SHP77 (cell line): ENCODE measurements around the gene CDH2.

Experiments
- DNase-seq, 2 experiments: peaks; one replicate each; lab custom pipeline; 2025; lab: John Stamatoyannopoulos, UW

CDH2 gene

DNA sequence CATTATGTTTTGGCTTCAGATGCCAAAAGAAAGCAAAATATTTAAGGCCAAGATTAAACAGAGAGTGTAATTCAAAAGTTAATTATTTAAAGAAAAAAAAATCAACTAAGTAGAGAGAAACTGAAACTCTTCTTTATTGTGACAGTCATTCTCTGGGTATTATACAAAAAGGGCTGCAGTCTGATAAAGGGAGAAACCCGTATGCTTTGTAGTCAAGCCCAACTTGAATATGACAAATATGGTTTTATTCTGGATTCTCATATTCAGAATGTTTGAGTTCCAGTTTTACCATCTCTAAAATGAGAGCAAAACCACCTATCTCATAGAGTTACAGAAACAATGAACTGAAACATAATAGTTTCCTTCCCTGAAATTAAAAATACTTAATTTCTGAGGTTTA, 8.2 kb downstream of the CDH2 start:
- DNase-seq, result no peak

DNA sequence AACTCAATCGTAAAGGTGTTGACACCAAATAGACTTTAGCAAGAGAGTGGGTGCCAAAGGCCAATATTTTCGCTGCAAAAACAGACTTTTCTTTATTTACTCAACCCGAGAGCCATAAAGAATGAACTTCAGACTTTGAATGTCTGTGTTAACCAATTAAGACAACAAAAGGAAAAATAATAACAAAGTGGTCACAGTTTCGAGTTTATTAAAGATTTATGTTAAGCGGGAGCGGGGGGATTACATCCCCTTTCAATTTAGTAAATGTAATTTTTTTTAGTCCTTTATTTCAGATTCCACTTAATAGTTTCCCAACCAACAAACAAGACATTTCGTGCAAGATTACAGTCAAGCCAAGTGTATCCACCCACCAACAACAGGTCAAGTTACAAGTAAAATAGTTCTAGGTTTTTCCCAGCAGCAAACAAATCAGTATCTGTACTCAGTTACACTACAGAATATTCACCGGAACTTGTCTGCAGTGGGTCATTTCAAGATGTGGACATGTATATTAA, 9.0 kb downstream of the CDH2 start:
- no peak for DNase-seq

DNA sequence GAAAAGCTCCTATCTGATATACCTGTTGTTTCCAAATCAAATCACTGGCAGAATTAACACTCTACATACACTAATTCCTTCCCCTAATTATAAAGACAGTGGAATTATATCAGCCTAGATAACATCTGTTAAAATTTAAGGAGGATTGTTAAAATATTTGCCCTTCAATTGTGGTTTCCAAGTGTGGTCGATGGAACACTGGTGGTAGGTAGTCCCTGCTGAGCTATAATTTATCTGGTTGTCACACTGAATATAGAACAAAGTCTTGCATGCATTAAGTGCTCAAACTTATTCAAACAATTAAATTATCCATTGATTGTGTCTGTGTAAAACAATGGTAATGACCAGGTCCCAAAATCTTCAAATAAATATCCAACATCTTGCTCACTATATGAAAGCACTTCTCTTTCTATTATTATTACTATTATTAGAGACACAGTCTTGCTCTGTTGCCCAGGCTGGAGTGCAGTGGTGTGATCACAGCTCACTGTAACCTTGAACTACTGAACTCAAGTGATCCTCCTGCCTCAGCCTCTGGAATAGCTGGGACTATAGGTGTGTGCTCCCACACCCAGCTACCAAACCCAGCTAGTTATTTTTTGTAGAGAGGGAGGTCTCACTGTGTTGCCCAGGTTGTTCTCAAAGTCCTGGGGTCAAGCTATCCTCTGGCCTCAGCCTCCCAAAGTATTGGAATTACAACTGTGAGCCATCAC, 12.0 kb downstream of the CDH2 start:
- no peak for DNase-seq

DNA sequence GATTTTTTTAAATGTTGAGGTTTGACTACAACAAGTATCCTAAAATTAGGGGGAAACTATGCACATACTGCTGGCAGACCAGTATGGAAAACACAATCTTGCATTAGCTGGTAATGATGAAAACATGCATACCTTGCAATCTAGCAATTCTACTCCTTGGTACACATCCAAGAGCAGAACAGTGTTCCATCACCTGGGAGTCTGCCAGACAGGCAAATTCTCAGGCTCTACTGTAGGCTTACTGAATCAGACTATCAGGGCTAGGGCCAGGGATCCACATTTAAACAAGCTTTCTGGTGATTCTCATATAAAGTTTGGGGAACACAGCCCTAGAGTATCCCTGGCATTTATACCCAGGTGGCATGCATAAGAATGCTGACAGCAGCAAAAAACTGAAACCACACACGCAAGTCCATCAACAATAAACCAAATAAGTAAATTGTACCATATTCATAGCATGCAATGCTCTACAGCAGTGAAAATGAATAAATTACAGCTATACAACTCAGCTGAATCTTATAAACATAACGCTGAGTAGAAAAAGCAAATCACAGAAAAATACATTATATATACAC, 13.6 kb downstream of the CDH2 start:
- DNase-seq, result no peak

DNA sequence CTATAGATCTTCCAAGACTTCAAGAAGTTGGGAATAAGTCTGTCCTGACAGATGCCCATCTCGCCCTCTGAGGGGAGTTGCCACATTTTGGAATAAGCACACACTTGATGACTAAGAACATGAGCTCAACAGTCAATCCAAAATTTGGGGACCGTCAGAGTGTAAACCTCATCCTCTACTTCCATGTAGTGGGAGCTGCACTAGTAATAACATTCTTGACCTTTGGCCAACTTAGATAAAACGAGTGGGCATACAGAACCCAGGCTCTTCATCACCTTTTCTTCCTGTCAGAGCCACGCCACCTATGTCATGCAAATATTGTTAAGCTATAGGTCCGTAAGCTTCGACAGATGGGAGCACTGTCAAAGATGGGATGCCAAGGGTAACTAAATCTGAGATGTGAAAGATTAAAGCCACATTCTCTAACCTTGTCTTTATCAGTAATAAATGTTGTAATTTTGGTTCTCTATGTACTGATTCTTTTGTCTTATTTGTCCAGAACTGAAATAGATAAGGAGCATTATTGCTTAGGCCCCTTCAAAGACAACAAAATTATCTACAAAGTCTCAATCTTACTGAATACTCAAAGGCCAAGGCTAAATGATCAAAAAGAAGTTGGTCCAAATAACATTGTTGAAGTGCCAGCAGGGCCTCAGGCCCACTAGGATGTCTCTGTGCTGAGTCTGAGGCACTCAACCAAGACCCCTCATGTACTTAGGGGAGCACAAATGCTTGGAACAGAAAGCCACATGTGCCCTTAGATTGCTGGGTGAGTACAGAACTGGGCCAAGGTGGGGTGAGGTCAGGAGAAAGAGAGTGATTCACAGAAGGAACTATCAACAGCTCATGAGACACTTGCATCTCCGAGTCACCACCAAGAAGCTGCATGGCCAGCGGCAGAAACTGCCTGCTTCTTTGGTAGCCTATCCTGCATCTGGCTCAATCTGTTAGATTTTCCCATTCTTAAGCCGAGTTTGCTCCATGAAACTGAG, 15.0 kb downstream of the CDH2 start:
- DNase-seq, result no peak

DNA sequence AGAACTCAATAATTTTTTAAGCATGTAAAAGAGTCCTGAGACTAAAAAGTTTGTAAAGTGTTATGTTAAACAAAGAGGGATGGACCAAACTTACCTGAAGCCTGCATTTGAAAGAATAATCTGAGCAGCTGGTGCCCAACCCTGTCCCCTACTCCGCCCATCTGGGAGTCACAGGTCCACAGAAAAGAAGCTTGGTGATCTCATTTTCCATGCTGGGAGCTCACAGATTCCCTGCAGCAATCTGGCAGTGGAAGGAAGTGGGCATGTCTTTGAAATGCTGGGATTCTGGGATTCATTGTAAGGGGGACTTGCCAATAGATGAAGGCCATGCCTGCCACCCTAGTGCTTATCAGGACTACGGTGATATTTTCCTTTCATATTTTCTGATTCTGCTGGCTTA, 17.9 kb downstream of the CDH2 start:
- no peak for DNase-seq

DNA sequence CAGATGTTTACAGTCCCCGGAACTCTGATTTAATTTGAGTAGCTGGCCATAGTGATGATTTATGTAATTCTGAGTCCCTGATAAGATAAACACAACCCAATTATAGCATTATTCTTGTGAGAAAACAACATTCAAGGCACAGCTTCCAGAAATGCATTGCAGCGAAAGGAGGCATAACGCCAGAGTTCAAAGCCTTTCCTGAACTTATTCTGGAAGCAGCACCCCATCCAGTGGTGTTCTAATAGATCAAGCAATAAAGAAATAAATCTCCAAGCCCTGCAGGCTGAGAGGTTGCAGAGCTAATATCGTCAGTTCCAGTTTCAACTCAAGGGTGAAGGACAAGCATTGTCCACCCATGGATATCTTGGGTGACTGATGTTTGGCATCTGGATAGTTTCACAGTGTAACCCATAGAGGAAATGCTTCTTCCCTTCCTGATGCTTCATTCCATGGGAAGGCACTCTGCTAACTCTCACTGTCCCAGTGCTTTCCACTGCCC, 18.8 kb downstream of the CDH2 start:
- DNase-seq, result no peak

DNA sequence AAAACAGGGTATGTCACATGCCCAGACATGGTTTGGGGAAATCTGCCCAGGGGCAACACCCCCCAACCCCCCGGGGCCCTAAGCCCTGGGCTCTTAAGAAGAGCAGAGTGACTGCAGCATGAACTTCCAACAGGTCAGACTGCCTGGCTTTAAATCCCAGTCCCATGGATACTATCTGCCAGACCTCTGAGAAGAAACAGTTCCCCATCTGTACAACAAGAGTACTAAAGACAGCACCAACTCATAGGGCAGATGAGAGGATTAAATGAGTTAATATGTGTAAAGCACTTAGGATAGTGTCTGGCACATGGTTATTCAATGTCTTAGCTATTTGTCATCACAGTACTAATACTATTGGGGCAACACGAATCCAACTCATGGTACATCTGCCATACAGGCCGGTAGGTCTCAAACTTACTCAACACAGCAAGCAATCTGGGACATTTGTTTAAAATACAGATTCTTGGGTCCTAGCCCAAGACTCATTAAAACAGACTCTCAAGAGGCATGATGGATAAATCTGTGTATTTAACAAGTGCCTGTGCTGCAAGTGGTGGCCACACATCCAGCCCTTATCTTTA, 23.4 kb downstream of the CDH2 start:
- DNase-seq, result no peak

DNA sequence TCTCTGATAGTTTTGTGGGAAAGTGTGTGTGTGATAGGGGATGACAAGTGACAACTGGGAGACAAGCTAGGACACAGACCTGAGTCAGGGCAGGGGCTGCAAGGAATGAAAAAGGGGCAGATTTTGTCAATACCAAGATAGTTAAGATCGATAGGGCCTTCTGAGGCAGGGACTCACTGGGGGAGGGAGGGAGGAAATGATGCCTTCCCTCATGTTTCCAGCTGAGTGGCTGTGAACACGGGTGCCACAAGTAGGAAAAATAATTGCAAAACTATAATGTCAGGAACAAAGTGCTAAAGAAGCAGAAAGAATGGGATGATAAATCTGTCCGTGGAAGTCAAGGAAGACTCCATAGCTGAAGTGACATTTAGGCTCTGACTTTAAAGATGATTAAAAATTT, 24.2 kb downstream of the CDH2 start:
- no peak for DNase-seq

DNA sequence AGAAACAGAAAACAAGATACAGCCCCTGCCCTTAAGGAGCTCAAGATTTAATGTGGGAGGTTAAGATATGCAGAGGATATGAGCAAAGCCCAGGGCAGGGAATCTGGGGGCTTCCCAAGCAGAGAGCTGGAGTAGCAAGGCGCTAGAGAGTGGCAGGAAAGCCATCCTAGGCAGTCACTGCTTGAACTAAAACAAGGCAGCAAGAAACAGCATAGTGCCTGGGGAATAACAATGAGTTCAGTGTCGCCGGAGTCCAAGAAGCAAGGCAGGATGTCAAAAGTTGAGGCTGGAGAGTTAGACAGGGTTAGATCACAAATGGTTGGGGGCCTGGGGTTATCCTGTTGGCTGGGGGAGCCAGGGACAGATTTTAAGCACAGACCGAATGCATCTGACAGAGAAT, 24.6 kb downstream of the CDH2 start:
- DNase-seq, result no peak

DNA sequence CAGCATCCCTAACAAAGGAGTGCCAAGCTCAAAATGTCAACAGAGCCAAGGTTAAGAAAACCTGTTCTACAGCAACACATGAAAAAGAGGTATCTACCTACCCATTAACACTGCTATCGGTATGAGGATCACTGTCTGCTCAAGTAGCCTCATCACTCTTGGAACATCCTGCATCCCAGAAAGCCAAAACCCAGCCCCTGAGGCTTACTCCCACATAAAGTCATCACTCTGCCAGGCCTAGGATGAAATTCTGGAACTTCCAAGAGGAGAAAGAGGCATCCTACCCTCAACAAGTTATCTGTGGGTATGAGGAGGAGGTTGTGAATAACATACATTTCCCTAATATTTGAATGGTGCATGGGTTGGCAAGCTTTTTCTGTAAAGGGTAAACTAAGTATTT, 25.5 kb downstream of the CDH2 start:
- no peak for DNase-seq

DNA sequence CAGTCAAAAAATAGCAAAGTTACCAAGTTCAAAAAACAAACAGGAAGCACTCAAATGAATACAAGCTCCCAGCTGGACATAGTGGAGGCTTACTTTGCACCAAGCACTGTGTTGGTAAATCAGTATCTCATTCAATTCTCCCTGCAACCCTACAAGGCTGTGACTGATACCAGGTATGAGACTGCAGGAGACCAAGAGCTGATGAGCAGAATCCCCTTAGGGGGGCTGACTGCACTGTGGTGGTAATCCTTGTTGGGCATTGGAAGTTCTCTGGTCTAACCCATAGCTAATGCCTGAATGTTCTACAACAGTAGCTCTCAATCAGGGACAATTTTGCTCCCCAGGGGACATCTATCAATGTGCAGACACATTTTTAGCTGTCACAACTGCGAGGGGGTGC, 26.0 kb downstream of the CDH2 start:
- DNase-seq, result no peak

DNA sequence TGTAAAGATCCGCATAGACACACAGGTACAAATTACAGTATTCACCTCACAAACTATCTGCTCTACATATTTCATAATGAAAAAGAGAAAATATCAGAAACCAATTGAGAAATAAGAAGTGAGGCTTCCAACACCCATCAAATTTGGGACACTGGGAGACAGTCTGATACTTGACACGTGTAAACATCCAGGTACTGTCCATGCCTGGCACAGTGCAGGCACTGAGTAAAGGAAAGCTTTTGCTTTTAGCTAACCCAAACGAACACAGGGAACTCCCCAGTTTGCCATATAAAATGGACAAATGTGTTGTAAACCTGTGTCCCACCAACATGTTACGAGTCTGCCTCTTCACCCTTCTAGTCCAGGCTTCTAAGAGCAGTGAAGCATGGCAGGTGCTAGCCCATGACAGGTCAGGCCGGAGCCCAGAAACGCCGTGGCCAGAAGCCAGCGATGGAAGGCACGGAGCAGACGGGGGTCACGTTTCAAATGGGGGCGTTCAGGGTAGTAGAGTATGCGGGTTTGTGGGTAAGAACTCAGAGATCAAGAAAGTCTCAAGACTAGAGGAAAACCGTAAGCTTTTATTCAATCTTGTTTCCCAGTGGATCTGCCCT, 27.0 kb downstream of the CDH2 start:
- DNase-seq, result peak in 1 of 2 experiments; percentile 32

DNA sequence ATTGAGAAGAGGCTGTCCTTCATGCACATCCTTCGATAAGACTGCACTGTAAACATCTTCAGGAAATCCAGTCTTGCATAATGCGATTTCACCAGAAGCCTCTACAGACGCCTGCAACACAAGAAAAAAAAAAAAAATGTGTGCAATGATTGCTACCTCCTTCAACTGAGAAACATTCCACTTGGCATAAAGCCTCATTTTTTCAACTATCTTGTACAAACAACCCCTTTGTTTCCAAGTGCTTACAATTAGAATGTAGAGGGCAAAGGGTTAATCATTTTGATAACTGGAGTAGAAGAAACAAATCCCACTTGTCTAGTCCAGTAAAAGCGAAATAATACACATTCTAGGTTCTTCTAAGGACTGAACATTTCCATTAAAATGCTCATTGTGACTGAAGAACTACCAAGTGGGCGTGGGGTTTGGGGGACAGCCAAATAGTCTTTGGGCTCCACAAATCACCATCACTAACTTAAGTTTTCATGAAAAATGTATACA, 29.2 kb downstream of the CDH2 start:
- no peak for DNase-seq

DNA sequence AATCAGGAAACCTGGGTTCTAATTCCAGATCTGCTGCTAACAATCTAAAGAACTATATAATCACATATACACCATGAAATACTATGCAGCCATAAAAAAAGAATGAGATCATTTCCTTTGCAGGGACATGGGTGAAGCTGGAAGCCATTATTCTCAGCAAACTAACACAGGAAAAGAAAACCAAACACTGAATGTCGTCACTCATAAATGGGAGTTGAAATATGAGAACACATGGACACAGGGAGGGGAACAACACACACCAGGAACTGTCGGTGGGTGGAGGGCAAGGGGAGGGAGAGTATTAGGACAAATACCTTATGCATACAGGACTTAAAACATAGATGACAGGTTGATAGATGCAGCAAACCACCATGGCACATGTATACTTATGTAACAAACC, 33.2 kb downstream of the CDH2 start:
- peak; percentile 61 to 69 for DNase-seq

DNA sequence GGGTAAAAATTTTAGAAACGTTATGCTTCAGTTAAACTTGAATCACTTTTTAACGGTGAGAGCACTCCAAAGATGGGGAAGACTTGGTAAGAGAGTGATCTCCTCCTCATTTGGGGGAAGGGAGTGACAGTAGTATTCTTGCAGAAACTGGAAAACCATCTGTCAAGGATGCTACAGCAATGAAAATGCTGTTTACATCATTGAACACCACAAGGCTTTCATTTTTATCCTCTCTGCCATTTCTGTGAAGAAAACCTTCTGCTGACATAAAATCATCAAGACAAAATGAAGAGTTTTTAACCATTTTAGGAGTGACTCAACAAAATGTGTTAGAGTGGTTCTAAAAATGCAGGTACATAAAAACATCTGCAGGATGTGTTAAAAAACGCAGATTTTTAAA, 38.1 kb downstream of the CDH2 start:
- no peak for DNase-seq

DNA sequence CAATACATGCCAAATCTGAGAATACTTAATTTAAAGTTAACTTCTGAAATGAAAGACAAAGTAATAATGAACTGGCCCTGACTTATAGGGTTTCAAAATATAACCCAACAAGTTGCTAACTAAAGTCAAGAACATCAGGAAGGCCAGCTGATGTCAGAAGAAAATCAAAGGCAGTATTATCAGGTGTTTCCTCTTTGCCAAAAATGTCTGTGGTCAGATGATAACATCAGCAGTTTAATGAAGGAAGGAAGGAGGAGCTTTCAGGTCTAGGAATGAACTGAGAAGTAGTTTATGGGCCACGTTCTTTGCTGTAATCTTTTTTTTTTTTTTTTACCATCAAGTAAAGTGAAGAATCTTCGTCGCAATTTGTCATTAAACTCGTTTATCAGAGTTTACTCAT, 40.9 kb downstream of the CDH2 start:
- DNase-seq, result no peak

DNA sequence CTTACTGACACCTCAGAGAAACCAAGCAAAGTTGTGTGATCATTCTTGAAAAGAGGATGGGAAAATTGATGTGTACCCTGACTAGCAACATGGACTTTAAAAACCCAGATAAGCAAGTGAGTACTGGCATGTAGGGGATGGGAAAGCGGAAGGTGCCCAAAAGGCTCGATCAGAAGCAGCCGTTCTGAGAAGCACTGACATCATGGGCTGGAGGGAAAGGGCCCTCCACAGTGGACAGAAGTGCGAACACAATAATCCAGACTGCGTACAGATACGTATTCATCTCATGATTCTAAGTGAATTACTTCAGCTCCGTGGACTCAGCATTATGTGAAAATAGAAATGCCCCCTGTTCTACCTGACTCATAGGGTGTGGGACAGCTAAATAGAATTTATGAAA, 42.2 kb downstream of the CDH2 start:
- DNase-seq, result no peak

DNA sequence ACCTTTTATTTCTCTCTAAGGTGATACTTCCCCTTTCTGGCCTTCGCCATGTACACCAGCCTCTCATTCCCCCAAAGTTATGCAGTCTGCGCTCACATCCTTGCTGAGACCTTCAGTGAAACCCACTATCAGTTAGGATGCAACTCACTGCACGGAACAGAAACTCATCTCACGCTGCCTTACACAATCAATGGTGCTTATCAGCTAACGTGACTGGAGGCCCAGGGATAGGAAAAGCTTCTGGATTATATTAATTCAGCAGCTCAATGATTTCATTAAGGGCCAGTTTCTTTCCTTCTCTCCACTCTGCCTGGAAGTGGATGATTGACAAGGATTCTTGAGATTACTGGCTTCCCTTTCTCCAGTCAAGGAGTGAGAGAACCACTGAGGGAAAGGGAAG, 44.8 kb downstream of the CDH2 start:
- DNase-seq, result no peak

DNA sequence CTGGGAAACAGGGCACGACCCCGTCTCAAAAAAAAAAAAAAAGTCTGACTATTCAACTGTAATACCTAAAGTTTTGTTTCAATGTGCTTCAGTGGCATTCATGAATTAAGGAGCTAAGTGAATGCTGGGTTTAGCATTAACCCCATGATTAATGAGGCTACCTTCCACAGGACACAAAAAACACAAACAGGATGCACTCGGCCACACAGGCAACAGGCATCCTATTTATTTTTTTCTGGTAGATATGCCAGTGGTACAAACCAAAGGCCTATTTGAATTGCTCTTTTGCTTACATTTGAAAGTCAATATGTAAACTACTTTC, 48.3 kb downstream of the CDH2 start:
- DNase-seq, result no peak

DNA sequence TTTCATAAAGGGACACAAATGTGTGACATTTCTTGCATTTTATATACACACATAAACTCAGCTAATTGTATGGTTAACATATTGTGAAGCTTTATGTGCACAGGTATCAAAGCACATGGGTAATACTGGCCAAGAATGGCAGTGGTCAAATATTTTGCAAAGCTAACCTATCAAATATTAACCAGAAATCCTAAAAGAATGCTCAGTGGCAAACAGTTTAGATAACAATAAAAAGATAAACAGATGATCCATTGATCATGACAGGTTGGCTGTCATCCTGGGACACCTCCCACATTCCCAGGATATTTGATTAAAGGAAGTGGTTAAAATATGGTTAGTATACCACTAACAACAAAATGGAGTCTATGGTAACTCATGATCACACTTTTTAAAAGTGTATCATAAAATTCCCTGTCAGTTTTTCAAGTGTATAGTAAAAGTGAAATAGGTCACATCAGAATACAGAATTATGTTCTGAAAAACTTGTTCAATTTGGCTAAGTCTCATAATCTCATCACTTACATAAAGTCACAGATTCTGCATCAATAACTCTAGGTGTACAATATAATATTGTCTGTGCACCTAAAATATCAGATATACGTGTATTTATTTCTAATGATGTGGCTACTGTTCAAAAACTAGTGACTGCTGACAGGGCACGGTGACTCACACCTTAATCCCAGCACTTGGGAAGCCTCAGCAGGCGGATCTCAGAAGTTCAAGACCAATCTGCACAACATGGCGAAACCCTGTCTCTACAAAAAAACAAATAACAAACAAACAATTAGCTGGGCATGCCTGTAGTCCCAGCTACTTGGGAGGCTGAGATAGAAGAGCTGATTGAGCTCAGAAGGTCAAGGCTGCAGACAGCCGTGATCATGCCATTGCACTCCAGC, 48.9 kb downstream of the CDH2 start:
- DNase-seq, result no peak
